ENCODE results near the gene CARHSP1. TPM values are rescaled to one million over a fixed set of nuclear protein-coding genes. Genes with fewer than 3 reads are reported as not detected.

The CARHSP1 gene
- total RNA-seq, 2 donors from 2014 or later, result 66.5 to 70.7 TPM

DNA sequence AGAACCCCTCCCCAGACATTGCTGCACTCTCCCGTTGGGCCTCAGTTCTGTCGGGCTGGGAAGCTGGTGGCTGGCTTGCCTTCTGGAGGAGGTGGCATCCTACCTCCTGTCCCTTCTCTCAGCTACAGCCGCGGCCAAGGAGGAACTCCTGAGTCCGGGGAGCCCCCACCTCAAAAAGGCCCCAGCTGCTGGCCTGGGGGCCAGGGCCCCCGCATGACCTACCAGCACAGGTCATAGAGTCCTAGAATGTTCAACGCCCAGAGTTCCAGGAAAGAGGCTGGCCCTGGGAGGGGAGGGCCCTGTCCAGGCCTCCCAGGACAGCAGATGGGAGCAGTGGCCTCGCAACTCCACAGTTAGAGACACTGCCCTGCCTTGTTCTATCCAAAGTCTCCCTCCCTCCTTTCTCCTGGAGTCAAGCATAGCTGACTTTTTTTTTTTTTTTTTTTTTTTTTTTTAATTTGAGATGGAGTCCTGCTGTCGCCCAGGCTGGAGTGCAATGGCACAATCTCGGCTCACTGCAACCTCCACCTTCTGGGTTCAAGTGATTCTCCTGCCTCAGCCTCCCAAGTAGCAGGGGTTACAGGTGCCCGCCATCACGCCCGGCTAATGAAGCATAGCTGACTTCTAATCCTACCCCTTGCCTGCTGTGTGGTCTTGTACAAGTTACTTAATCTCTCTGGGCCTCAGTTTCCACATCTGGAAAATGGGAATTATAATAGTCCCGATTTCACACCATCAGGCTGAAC is 7.1 kb downstream of the CARHSP1 start:
- peak overlapping the region in 1 of 2 donors; percentile 36 for H3K27ac Mint-ChIP-seq
- peaks cover 30 to 35% of the 10 kb centered on the region in 2 donors for H3K4me1 Mint-ChIP-seq (ENCODE audit: low read depth in 2 of 2)
- ATAC-seq (no peak), DNase-seq (ENCODE audit: low spot score) (no peak)
- H3K36me3 Mint-ChIP-seq, result no peaks in the 10 kb centered on the region
- H3K27me3 Mint-ChIP-seq, result no peaks in the 10 kb centered on the region
- H3K9me3 Mint-ChIP-seq, result no peaks in the 10 kb centered on the region
- no peak overlapping the region for H3K4me3 Mint-ChIP-seq

DNA sequence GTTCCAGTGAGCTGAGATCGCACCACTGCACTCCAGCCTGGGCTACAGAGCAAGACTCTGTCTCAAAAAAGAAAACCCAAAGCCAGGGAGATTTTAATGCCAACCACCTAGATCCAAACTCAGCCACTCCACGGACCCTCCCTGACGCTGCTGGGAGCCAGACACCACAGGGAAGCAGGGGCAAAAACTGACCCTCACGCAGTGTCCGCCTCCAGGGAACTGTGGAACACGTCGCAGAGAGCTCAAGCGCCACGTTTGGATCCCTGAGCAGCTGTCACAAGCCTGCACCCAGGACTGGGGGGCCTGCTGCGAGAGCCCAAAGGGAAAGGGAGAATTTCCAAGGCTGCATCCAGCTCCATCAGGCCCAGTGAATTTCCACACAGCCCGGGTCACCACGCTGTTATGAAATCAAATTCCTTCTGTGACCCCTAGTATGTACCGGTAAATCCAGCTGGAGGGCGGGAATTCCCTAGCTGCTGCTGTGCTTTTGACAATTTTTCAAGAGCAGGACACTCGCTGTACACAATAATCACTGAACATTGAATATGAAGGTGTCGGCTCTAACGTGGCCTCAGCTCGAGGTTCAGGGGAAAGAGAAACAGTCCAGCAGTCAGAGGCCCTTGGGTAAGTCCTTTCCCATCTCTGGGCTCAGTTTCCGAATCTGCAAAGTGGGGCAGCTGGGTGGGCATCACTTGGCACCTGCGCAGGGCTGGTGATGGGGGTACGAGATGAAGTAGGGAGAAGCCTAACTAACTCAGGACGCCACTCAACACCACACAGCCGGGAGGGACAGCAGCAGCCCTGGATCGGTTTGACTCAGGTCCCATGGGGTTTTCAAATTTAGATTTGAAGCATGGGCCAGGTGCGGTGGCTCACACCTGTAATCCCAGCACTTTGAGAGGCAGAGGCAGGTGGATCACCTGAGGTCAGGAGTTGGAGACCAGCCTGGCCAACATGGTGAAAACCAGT is 8.6 kb downstream of the CARHSP1 start:
- no peak for DNase-seq (ENCODE audit: low spot score)
- Mint-ChIP-seq H3K4me3 (no peak overlapping the region), H3K27me3 (no peaks in the 10 kb centered on the region), H3K36me3 (no peaks in the 10 kb centered on the region), H3K9me3 (no peaks in the 10 kb centered on the region), H3K27ac (peak overlapping the region in 1 of 2 donors; percentile 62), H3K4me1 (ENCODE audit: low read depth in 2 of 2) (peaks cover 19 to 24% of the 10 kb centered on the region in 2 donors)
- ATAC-seq, result no peak

DNA sequence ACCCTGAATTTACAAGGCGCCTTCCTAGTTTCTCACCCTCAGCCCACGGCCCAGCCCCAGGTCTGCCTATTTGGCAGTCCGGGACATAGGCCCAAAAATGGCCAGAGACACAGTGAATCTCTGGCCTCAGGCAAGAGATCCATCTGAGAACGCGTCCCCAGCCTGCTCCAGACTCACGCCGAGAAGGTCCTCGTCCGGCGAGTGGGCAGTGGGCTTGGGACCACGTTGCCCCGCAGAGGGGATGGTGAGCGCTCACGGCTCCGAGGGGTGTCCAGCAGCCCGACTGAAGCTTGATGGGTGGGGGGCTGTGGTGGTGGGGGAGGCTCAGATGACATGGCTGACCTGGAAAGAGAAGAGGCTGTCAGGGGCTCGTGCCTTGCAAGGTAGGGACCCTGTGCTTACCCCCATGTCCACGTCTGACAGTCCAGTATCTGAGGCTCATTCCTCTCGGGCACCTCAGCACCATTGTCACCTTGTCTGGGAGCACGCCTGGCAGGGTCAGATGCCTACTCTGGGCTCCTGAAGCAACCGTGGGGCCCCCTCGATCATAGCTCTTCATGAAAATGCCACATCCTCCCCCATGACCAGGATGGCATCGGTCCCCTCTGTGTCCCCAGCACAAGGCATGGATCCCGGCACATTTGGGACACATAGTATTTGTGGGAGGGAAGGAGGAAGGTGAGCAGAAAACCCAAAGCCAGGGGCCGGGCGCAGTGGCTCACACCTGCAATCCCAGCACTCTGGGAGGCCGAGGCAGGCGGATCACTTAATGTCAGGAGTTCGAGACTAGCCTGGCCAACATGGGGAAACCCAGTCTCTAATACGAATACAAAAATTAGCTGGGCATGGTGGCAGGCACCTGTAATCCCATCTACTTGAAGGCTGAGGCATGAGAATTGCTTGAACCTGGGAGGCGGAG is 9.6 kb downstream of the CARHSP1 start:
- Mint-ChIP-seq H3K4me1 (ENCODE audit: low read depth in 2 of 2) (peaks cover 15 to 23% of the 10 kb centered on the region in 2 donors), H3K27ac (peak overlapping the region in 1 of 2 donors; percentile 62), H3K9me3 (no peaks in the 10 kb centered on the region), H3K4me3 (no peak overlapping the region), H3K27me3 (no peaks in the 10 kb centered on the region), H3K36me3 (no peaks in the 10 kb centered on the region)
- no peak for ATAC-seq
- DNase-seq (ENCODE audit: low spot score), result peak; percentile 59

DNA sequence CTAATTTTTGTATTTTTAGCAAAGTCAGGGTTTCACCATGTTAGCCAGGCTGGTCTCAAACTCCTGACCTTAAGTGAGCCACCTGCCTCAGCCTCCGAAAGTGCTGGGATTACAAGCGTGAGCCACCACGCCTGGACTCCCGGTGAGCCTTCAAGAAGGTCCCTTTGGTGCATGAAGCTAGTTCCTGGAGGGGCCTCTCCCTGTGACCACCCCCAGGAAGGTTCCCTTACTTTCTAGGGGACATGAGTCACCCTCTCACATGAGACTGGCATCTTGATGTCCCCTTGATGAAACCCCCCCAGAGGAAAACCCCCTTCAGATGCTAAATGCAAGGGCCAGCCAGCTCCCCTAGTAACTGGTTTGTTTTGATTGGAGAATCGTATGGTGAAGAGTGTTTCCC is 12.8 kb downstream of the CARHSP1 start:
- H3K4me1 Mint-ChIP-seq (ENCODE audit: low read depth in 2 of 2), result peaks cover 5 to 17% of the 10 kb centered on the region in 2 donors
- peak; percentile 23 for DNase-seq (ENCODE audit: low spot score)

GRCh38 chr16:8855051-8855786 is 13.6 kb downstream of the CARHSP1 start:
- H3K9me3 Mint-ChIP-seq, result no peaks in the 10 kb centered on the region
- DNase-seq (ENCODE audit: low spot score) (peak; percentile 44), ATAC-seq (no peak)
- H3K4me1 Mint-ChIP-seq (ENCODE audit: low read depth in 2 of 2), result peaks cover 12 to 22% of the 10 kb centered on the region in 2 donors
- H3K27ac Mint-ChIP-seq, result peak overlapping the region in 1 of 2 donors; percentile 26
- H3K4me3 Mint-ChIP-seq, result no peak overlapping the region
- no peaks in the 10 kb centered on the region for H3K27me3 Mint-ChIP-seq
- no peaks in the 10 kb centered on the region for H3K36me3 Mint-ChIP-seq

More for the DNA sequence above, 12.8 kb downstream of the CARHSP1 start:
- H3K36me3 Mint-ChIP-seq, result no peaks in the 10 kb centered on the region
- H3K4me3 Mint-ChIP-seq, result no peak overlapping the region
- no peaks in the 10 kb centered on the region for H3K9me3 Mint-ChIP-seq
- peak overlapping the region in 1 of 2 donors; percentile 16 for H3K27ac Mint-ChIP-seq
- no peak for ATAC-seq
- H3K27me3 Mint-ChIP-seq, result no peaks in the 10 kb centered on the region

- peak; percentile 5 for DNase-seq (ENCODE audit: low spot score)
- no peak overlapping the region for H3K27ac Mint-ChIP-seq
- no peak for ATAC-seq
These were observed 14.4 kb downstream of the CARHSP1 start for GRCh38 chr16:8854298-8854948.

GRCh38 chr16:8853611-8854010 is 15.2 kb downstream of the CARHSP1 start:
- ATAC-seq (no peak), DNase-seq (ENCODE audit: low spot score) (no peak)
- H3K4me1 Mint-ChIP-seq (ENCODE audit: low read depth in 2 of 2), result peaks cover 12 to 32% of the 10 kb centered on the region in 2 donors
- no peaks in the 10 kb centered on the region for H3K27me3 Mint-ChIP-seq
- H3K9me3 Mint-ChIP-seq, result no peaks in the 10 kb centered on the region
- H3K27ac Mint-ChIP-seq, result no peak overlapping the region
- peaks cover 4% of the 10 kb centered on the region for H3K36me3 Mint-ChIP-seq
- no peak overlapping the region for H3K4me3 Mint-ChIP-seq

More at GRCh38 chr16:8854298-8854948, 14.4 kb downstream of the CARHSP1 start:
- Mint-ChIP-seq H3K9me3 (no peaks in the 10 kb centered on the region), H3K27me3 (no peaks in the 10 kb centered on the region), H3K4me1 (ENCODE audit: low read depth in 2 of 2) (peaks cover 12 to 29% of the 10 kb centered on the region in 2 donors), H3K4me3 (no peak overlapping the region), H3K36me3 (peaks cover under 1% of the 10 kb centered on the region)

- Mint-ChIP-seq H3K9me3 (no peaks in the 10 kb centered on the region), H3K4me1 (ENCODE audit: low read depth in 2 of 2) (peaks cover 11 to 32% of the 10 kb centered on the region in 2 donors), H3K27me3 (no peaks in the 10 kb centered on the region), H3K36me3 (peaks cover 4% of the 10 kb centered on the region), H3K27ac (peak overlapping the region; percentile 14 to 61), H3K4me3 (no peak overlapping the region)
- DNase-seq (ENCODE audit: low spot score) (peak; percentile 15), ATAC-seq (no peak)
These were observed 15.7 kb downstream of the CARHSP1 start for GRCh38 chr16:8853150-8853549.

GRCh38 chr16:8852534-8852933 is 16.3 kb downstream of the CARHSP1 start:
- no peak for ATAC-seq
- Mint-ChIP-seq H3K27ac (peak overlapping the region; percentile 14 to 61), H3K36me3 (peaks cover 4% of the 10 kb centered on the region), H3K4me3 (no peak overlapping the region), H3K27me3 (no peaks in the 10 kb centered on the region), H3K4me1 (ENCODE audit: low read depth in 2 of 2) (peaks cover 6 to 28% of the 10 kb centered on the region in 2 donors), H3K9me3 (no peaks in the 10 kb centered on the region)
- peak; percentile 26 for DNase-seq (ENCODE audit: low spot score)

GRCh38 chr16:8851761-8852403 is 16.9 kb downstream of the CARHSP1 start:
- Mint-ChIP-seq H3K36me3 (peaks cover 4% of the 10 kb centered on the region), H3K9me3 (no peaks in the 10 kb centered on the region), H3K27ac (peak overlapping the region in 1 of 2 donors; percentile 66), H3K27me3 (no peaks in the 10 kb centered on the region), H3K4me3 (no peak overlapping the region), H3K4me1 (ENCODE audit: low read depth in 2 of 2) (peaks cover 6 to 28% of the 10 kb centered on the region in 2 donors)
- DNase-seq (ENCODE audit: low spot score) (no peak), ATAC-seq (no peak)

- peaks cover 4% of the 10 kb centered on the region for H3K36me3 Mint-ChIP-seq
These were observed 18.4 kb downstream of the CARHSP1 start for GRCh38 chr16:8850279-8850885.

More at GRCh38 chr16:8850279-8850885, 18.4 kb downstream of the CARHSP1 start:
- H3K27me3 Mint-ChIP-seq, result no peaks in the 10 kb centered on the region
- H3K27ac Mint-ChIP-seq, result peak overlapping the region; percentile 66
- H3K4me3 Mint-ChIP-seq, result peak overlapping the region; percentile 22
- DNase-seq (ENCODE audit: low spot score), result no peak
- ATAC-seq, result peak in 1 of 2 donors; percentile 63
- no peaks in the 10 kb centered on the region for H3K9me3 Mint-ChIP-seq
- peaks cover 6 to 26% of the 10 kb centered on the region in 2 donors for H3K4me1 Mint-ChIP-seq (ENCODE audit: low read depth in 2 of 2)

Measured in natural killer cell treated with Interleukin-12 subunit alpha and Interleukin-12 subunit beta and Interleukin-15 and Interleukin-18, amount 100 ng/mL, for 72 hours (primary cell).